WTC11 (cell line): ENCODE results near the gene PDZRN3. TPM values are rescaled to one million over a fixed set of nuclear protein-coding genes. Genes with fewer than 3 reads are reported as not detected.

Experiments used
- ATAC-seq: fragments of 200-7000 bp; cut with Tn5 transposase; 2 replicates; pipeline ENCODE4 v1.10.0; 2021; ENCODE audit warnings: mild to moderate bottlenecking, moderate library complexity
- CTCF ChIA-PET: fragments of 300-600 bp; sonication (Branson Sonifier 250); formaldehyde crosslinking; loops from one replicate; lab custom pipeline; 2021; ENCODE audit warnings: antibody characterized with exemption; lab: Charles Lee
- POLR2A ChIA-PET: fragments of 350-600 bp; sonication (Branson Sonifier 250); formaldehyde crosslinking; loops from one replicate; lab custom pipeline; 2021; ENCODE audit warnings: antibody characterized with exemption; lab: Charles Lee
- DNase-seq: peaks from one replicate; pipeline ENCODE4 v3.0.0; 2021; ENCODE audit warnings: low spot score
- H3K27ac Mint-ChIP-seq: 2 replicates; pipeline ENCODE4 v1.8.0; 2021; ENCODE audit warnings: mixed read lengths
- H3K27me3 Mint-ChIP-seq: 2 replicates; pipeline ENCODE4 v1.8.0; 2021; ENCODE audit warnings: low read depth, mild to moderate bottlenecking, moderate library complexity, mixed read lengths
- H3K36me3 Mint-ChIP-seq: 2 replicates; pipeline ENCODE4 v1.8.0; 2021; ENCODE audit warnings: mixed read lengths
- H3K4me1 Mint-ChIP-seq: 2 replicates; pipeline ENCODE4 v1.8.0; 2022; ENCODE audit warnings: mixed read lengths
- H3K4me3 Mint-ChIP-seq: 2 replicates; pipeline ENCODE4 v1.8.0; 2021; ENCODE audit warnings: mild to moderate bottlenecking, moderate library complexity, mixed read lengths
- H3K9me3 Mint-ChIP-seq: 2 replicates; pipeline ENCODE4 v1.8.0; 2021; ENCODE audit warnings: mixed read lengths
- ETV6 ChIP-seq: sonication (generic); formaldehyde crosslinking; IDR thresholded peaks from 2 replicates; pipeline ENCODE4 v1.8.1; 2022; ENCODE audit warnings: mild to moderate bottlenecking, missing genetic modification reagents
- GRHL2 ChIP-seq: fragments of 250-450 bp; sonication (Bioruptor Pico); IDR thresholded peaks from 2 replicates; pipeline ENCODE4 v1.8.0; 2022; ENCODE audit warnings: mild to moderate bottlenecking, moderate library complexity; ENCODE audit not compliant: insufficient replicate concordance, severe bottlenecking
- JAZF1 ChIP-seq: fragments of 250-450 bp; sonication (Bioruptor Pico); IDR thresholded peaks from 2 replicates; pipeline ENCODE4 v1.9.0; 2021; ENCODE audit warnings: moderate library complexity, mild to moderate bottlenecking, inconsistent platforms
- NFE2L1 ChIP-seq: sonication (generic); formaldehyde crosslinking; IDR thresholded peaks from 2 replicates; pipeline ENCODE4 v1.8.1; 2023; ENCODE audit warnings: missing genetic modification reagents
- PRRX2 ChIP-seq: fragments of 250-450 bp; sonication (Bioruptor Pico); IDR thresholded peaks from 2 replicates; pipeline ENCODE4 v1.8.0; 2021; ENCODE audit warnings: mild to moderate bottlenecking
- RELA ChIP-seq: sonication (generic); formaldehyde crosslinking; IDR thresholded peaks from 2 replicates; pipeline ENCODE4 v1.8.1; 2022; ENCODE audit warnings: missing genetic modification reagents, mild to moderate bottlenecking, borderline replicate concordance
- SMAD4 ChIP-seq: sonication (generic); formaldehyde crosslinking; IDR thresholded peaks from 2 replicates; pipeline ENCODE4 v1.8.0; 2022; ENCODE audit warnings: mild to moderate bottlenecking, missing genetic modification reagents
- TCF7 ChIP-seq: sonication (generic); formaldehyde crosslinking; IDR thresholded peaks from 2 replicates; pipeline ENCODE4 v1.8.0; 2022; ENCODE audit warnings: mild to moderate bottlenecking, low read depth, missing genetic modification reagents, moderate library complexity
- ZBTB21 ChIP-seq: sonication (generic); formaldehyde crosslinking; IDR thresholded peaks from 2 replicates; pipeline ENCODE4 v1.8.1; 2023; ENCODE audit warnings: mild to moderate bottlenecking, missing genetic modification reagents, borderline replicate concordance
- ZNF138 ChIP-seq: sonication (generic); formaldehyde crosslinking; conservative IDR thresholded peaks from 2 replicates; pipeline ENCODE4 v1.8.1; 2022; ENCODE audit warnings: mild to moderate bottlenecking, moderate library complexity, missing genetic modification reagents
- ZNF671 ChIP-seq: fragments of 250-450 bp; sonication (Bioruptor Pico); IDR thresholded peaks from 2 replicates; pipeline ENCODE4 v1.8.0; 2021; ENCODE audit warnings: mild to moderate bottlenecking
- total RNA-seq: library from RNA; stranded (reverse); gene quantifications from 3 replicates; pipeline ENCODE4 v1.2.3, GENCODE V29; 2021
- TF ChIP-seq, protein P1 (sequence below): sonication (generic); formaldehyde crosslinking; IDR thresholded peaks from 2 replicates; pipeline ENCODE4 v1.8.1; 2023; ENCODE audit warnings: mild to moderate bottlenecking, missing genetic modification reagents
- TF ChIP-seq, protein P2 (sequence below): fragments of 250-450 bp; sonication (Bioruptor Pico); IDR thresholded peaks from 2 replicates; pipeline ENCODE4 v1.9.0; 2021; ENCODE audit warnings: mild to moderate bottlenecking, borderline replicate concordance
- TF ChIP-seq, protein P3 (sequence below): sonication (generic); formaldehyde crosslinking; IDR thresholded peaks from 2 replicates; pipeline ENCODE4 v1.8.0; 2023; ENCODE audit warnings: missing genetic modification reagents, mild to moderate bottlenecking, borderline replicate concordance
- TF ChIP-seq, protein P4 (sequence below): sonication (generic); formaldehyde crosslinking; IDR thresholded peaks from 2 replicates; pipeline ENCODE4 v1.8.0; 2022; ENCODE audit warnings: mild to moderate bottlenecking, missing genetic modification reagents
- TF ChIP-seq, protein P5 (sequence below): fragments of 250-450 bp; sonication (Bioruptor Pico); IDR thresholded peaks from 2 replicates; pipeline ENCODE4 v1.9.0; 2021; ENCODE audit warnings: mild to moderate bottlenecking
- TF ChIP-seq, protein P6 (sequence below): sonication (generic); formaldehyde crosslinking; IDR thresholded peaks from 2 replicates; pipeline ENCODE4 v1.8.1; 2022; ENCODE audit warnings: missing genetic modification reagents, borderline replicate concordance

The PDZRN3 gene
- total RNA-seq, 1 experiment from 2014 or later: 9.5 TPM

DNA sequence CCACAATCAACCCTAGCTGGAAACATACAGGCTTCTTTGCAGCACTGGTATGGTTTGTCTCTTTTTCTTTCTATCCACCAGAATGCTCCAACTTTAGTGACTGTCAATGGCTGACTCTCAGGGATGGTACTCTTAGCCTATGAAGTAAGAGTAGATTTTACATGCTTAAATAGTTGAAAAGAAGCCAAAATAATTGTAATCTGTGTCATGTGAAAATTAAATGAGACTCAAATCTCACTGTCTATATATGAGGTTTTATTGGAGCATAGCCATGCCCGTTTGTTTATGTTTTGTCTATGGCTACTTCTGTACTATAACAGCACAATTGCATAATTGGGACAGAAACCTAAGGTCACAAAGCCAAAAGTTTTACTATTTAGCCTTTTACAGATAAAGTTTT lies 29.1 kb upstream of the PDZRN3 start:
- POLR2A ChIA-PET: no interaction called here
- TF ChIP-seq, protein P1, sequence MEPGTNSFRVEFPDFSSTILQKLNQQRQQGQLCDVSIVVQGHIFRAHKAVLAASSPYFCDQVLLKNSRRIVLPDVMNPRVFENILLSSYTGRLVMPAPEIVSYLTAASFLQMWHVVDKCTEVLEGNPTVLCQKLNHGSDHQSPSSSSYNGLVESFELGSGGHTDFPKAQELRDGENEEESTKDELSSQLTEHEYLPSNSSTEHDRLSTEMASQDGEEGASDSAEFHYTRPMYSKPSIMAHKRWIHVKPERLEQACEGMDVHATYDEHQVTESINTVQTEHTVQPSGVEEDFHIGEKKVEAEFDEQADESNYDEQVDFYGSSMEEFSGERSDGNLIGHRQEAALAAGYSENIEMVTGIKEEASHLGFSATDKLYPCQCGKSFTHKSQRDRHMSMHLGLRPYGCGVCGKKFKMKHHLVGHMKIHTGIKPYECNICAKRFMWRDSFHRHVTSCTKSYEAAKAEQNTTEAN (CRISPR knock-in tag): no peak
- TF ChIP-seq ZNF138 (CRISPR knock-in tag) (no peak), ZBTB21 (no peak), PRRX2 (CRISPR knock-in tag) (no peak), SMAD4 (CRISPR knock-in tag) (no peak), GRHL2 (CRISPR knock-in tag) (no peak)
- TF ChIP-seq, protein P2, sequence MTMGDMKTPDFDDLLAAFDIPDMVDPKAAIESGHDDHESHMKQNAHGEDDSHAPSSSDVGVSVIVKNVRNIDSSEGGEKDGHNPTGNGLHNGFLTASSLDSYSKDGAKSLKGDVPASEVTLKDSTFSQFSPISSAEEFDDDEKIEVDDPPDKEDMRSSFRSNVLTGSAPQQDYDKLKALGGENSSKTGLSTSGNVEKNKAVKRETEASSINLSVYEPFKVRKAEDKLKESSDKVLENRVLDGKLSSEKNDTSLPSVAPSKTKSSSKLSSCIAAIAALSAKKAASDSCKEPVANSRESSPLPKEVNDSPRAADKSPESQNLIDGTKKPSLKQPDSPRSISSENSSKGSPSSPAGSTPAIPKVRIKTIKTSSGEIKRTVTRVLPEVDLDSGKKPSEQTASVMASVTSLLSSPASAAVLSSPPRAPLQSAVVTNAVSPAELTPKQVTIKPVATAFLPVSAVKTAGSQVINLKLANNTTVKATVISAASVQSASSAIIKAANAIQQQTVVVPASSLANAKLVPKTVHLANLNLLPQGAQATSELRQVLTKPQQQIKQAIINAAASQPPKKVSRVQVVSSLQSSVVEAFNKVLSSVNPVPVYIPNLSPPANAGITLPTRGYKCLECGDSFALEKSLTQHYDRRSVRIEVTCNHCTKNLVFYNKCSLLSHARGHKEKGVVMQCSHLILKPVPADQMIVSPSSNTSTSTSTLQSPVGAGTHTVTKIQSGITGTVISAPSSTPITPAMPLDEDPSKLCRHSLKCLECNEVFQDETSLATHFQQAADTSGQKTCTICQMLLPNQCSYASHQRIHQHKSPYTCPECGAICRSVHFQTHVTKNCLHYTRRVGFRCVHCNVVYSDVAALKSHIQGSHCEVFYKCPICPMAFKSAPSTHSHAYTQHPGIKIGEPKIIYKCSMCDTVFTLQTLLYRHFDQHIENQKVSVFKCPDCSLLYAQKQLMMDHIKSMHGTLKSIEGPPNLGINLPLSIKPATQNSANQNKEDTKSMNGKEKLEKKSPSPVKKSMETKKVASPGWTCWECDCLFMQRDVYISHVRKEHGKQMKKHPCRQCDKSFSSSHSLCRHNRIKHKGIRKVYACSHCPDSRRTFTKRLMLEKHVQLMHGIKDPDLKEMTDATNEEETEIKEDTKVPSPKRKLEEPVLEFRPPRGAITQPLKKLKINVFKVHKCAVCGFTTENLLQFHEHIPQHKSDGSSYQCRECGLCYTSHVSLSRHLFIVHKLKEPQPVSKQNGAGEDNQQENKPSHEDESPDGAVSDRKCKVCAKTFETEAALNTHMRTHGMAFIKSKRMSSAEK (CRISPR knock-in tag): no peak
- TF ChIP-seq, protein P3, sequence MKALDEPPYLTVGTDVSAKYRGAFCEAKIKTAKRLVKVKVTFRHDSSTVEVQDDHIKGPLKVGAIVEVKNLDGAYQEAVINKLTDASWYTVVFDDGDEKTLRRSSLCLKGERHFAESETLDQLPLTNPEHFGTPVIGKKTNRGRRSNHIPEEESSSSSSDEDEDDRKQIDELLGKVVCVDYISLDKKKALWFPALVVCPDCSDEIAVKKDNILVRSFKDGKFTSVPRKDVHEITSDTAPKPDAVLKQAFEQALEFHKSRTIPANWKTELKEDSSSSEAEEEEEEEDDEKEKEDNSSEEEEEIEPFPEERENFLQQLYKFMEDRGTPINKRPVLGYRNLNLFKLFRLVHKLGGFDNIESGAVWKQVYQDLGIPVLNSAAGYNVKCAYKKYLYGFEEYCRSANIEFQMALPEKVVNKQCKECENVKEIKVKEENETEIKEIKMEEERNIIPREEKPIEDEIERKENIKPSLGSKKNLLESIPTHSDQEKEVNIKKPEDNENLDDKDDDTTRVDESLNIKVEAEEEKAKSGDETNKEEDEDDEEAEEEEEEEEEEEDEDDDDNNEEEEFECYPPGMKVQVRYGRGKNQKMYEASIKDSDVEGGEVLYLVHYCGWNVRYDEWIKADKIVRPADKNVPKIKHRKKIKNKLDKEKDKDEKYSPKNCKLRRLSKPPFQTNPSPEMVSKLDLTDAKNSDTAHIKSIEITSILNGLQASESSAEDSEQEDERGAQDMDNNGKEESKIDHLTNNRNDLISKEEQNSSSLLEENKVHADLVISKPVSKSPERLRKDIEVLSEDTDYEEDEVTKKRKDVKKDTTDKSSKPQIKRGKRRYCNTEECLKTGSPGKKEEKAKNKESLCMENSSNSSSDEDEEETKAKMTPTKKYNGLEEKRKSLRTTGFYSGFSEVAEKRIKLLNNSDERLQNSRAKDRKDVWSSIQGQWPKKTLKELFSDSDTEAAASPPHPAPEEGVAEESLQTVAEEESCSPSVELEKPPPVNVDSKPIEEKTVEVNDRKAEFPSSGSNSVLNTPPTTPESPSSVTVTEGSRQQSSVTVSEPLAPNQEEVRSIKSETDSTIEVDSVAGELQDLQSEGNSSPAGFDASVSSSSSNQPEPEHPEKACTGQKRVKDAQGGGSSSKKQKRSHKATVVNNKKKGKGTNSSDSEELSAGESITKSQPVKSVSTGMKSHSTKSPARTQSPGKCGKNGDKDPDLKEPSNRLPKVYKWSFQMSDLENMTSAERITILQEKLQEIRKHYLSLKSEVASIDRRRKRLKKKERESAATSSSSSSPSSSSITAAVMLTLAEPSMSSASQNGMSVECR: no peak
- Mint-ChIP-seq H3K9me3 (peaks cover 3% of the 10 kb centered on the region; the same call in 1 of the 2 replicates), H3K36me3 (no peaks in the 10 kb centered on the region), H3K4me3 (no peak overlapping the region), H3K27ac (no peak overlapping the region), H3K27me3 (no peaks in the 10 kb centered on the region; the same call in 1 of the 2 replicates), H3K4me1 (peaks cover 11% of the 10 kb centered on the region)
- CTCF ChIA-PET: no interaction called here
- no peak for ATAC-seq
- no peak for DNase-seq

DNA sequence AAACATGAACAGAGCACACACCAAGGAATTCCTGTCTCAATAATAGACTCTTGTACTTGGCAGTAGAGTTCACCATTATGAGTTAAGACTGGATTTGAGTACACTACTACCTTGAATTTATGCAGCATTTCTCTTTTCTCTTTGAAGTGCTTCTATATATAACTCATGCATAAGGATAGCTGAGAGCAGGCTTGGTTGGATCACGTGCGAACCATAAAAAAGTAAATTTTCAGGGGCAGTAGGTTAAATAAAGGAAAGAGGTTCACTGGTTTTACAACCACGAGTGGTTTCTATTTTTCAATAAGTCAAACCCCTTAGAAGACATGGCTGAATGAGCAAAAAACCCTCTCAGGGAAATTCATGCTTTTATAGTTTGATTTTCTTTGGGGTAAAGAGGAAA lies 28.6 kb upstream of the PDZRN3 start:
- POLR2A ChIA-PET: no interaction called here
- Mint-ChIP-seq H3K36me3 (no peaks in the 10 kb centered on the region), H3K4me3 (no peak overlapping the region), H3K4me1 (peaks cover 6% of the 10 kb centered on the region), H3K9me3 (peaks cover 3% of the 10 kb centered on the region; the same call in 1 of the 2 replicates), H3K27ac (no peak overlapping the region), H3K27me3 (no peaks in the 10 kb centered on the region)
- ATAC-seq (no peak), DNase-seq (no peak)
- CTCF ChIA-PET: no interaction called here
- TF ChIP-seq, protein P4, sequence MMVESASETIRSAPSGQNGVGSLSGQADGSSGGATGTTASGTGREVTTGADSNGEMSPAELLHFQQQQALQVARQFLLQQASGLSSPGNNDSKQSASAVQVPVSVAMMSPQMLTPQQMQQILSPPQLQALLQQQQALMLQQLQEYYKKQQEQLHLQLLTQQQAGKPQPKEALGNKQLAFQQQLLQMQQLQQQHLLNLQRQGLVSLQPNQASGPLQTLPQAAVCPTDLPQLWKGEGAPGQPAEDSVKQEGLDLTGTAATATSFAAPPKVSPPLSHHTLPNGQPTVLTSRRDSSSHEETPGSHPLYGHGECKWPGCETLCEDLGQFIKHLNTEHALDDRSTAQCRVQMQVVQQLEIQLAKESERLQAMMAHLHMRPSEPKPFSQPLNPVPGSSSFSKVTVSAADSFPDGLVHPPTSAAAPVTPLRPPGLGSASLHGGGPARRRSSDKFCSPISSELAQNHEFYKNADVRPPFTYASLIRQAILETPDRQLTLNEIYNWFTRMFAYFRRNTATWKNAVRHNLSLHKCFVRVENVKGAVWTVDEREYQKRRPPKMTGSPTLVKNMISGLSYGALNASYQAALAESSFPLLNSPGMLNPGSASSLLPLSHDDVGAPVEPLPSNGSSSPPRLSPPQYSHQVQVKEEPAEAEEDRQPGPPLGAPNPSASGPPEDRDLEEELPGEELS: no peak
- TF ChIP-seq JAZF1 (CRISPR knock-in tag): no peak
- TF ChIP-seq RELA (CRISPR knock-in tag): no peak
- TF ChIP-seq ZNF671: no peak
- no peak for TF ChIP-seq NFE2L1
- TF ChIP-seq, protein P5, sequence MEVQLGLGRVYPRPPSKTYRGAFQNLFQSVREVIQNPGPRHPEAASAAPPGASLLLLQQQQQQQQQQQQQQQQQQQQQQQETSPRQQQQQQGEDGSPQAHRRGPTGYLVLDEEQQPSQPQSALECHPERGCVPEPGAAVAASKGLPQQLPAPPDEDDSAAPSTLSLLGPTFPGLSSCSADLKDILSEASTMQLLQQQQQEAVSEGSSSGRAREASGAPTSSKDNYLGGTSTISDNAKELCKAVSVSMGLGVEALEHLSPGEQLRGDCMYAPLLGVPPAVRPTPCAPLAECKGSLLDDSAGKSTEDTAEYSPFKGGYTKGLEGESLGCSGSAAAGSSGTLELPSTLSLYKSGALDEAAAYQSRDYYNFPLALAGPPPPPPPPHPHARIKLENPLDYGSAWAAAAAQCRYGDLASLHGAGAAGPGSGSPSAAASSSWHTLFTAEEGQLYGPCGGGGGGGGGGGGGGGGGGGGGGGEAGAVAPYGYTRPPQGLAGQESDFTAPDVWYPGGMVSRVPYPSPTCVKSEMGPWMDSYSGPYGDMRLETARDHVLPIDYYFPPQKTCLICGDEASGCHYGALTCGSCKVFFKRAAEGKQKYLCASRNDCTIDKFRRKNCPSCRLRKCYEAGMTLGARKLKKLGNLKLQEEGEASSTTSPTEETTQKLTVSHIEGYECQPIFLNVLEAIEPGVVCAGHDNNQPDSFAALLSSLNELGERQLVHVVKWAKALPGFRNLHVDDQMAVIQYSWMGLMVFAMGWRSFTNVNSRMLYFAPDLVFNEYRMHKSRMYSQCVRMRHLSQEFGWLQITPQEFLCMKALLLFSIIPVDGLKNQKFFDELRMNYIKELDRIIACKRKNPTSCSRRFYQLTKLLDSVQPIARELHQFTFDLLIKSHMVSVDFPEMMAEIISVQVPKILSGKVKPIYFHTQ (CRISPR knock-in tag): no peak
- TF ChIP-seq TCF7 (CRISPR knock-in tag): no peak
- no peak for TF ChIP-seq ETV6 (CRISPR knock-in tag)
- TF ChIP-seq, protein P6, sequence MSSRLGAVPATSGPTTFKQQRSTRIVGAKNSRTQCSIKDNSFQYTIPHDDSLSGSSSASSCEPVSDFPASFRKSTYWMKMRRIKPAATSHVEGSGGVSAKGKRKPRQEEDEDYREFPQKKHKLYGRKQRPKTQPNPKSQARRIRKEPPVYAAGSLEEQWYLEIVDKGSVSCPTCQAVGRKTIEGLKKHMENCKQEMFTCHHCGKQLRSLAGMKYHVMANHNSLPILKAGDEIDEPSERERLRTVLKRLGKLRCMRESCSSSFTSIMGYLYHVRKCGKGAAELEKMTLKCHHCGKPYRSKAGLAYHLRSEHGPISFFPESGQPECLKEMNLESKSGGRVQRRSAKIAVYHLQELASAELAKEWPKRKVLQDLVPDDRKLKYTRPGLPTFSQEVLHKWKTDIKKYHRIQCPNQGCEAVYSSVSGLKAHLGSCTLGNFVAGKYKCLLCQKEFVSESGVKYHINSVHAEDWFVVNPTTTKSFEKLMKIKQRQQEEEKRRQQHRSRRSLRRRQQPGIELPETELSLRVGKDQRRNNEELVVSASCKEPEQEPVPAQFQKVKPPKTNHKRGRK (CRISPR knock-in tag): no peak
